HG02981 (cell line): ENCODE measurements around the gene FARP1.
"Not testable (repeated sequence)": the region's sequence is repeated elsewhere in the genome, so short reads cannot be mapped to it uniquely, and the experiment has no call there.

ENCODE experiments used
- ATAC-seq: cut with Tn5 transposase; IDR thresholded peaks from one replicate; pipeline ENCODE4 v1.9.1; 2021; ENCODE audit warnings: mild to moderate bottlenecking, moderate library complexity; ENCODE audit not compliant: unreplicated experiment

Gene FARP1

GRCh38 chr13:98348466-98349200 is 205.7 kb downstream of the FARP1 start:
- no peak for ATAC-seq

- ATAC-seq: no peak
These were observed 206.9 kb downstream of the FARP1 start for GRCh38 chr13:98349731-98350305.

GRCh38 chr13:98350746-98351330 is 207.9 kb downstream of the FARP1 start:
- ATAC-seq: no peak

GRCh38 chr13:98351636-98352035 is 208.7 kb downstream of the FARP1 start:
- no peak for ATAC-seq

GRCh38 chr13:98352226-98352625 is 209.3 kb downstream of the FARP1 start:
- ATAC-seq: no peak

GRCh38 chr13:98353750-98354149 is 210.9 kb downstream of the FARP1 start:
- no peak for ATAC-seq

GRCh38 chr13:98358937-98359336 is 216.0 kb downstream of the FARP1 start:
- ATAC-seq: no peak

GRCh38 chr13:98360545-98360944 is 217.7 kb downstream of the FARP1 start:
- ATAC-seq: no peak

- no peak for ATAC-seq
These were observed 220.4 kb downstream of the FARP1 start for GRCh38 chr13:98363326-98363725.

GRCh38 chr13:98364179-98364578 is 221.3 kb downstream of the FARP1 start:
- no peak for ATAC-seq

- ATAC-seq: no peak
These were observed 221.8 kb downstream of the FARP1 start for GRCh38 chr13:98364647-98365046.

GRCh38 chr13:98365302-98365701 is 222.4 kb downstream of the FARP1 start:
- ATAC-seq: no peak

- no peak for ATAC-seq
These were observed 223.1 kb downstream of the FARP1 start for GRCh38 chr13:98366010-98366409.

GRCh38 chr13:98366443-98366842 is 223.5 kb downstream of the FARP1 start:
- ATAC-seq: no peak

- no peak for ATAC-seq
These were observed 224.1 kb downstream of the FARP1 start for GRCh38 chr13:98366959-98367358.

- ATAC-seq: no peak
These were observed 225.1 kb downstream of the FARP1 start for GRCh38 chr13:98368019-98368418.

- ATAC-seq: not testable (repeated sequence)
These were observed 226.6 kb downstream of the FARP1 start for GRCh38 chr13:98369520-98369919.

GRCh38 chr13:98370261-98370660 is 227.4 kb downstream of the FARP1 start:
- ATAC-seq: no peak

- no peak for ATAC-seq
These were observed 228.1 kb downstream of the FARP1 start for GRCh38 chr13:98370806-98371515.

GRCh38 chr13:98371516-98372023 is 228.7 kb downstream of the FARP1 start:
- no peak for ATAC-seq

- ATAC-seq: no peak
These were observed 230.0 kb downstream of the FARP1 start for GRCh38 chr13:98372876-98373275.
